HK-2 (cell line): ENCODE measurements around the gene PGC.

Source experiments
- DNase-seq: peaks from one replicate; pipeline ENCODE4 v3.0.0-alpha.2; 2018; ENCODE audit not compliant: unreplicated experiment

PGC gene

DNA sequence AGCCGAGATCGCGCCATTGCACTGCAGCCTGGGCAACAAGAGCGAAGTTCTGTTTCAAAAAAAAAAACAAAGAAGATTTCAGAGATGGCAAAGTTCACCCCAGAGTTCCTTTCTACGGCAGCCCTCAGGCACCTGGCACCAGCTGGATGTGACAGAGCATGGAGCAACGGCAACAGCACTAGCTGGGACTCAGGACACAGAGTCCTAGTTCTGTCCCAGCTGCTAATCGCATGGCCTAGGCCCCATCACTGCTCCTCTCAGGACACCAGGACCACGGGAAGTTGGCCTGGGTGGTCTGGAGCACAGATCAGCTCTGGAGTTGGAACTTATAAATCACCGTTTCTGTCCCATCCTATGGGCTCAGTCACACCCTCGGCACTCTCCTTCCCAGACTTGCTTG is 1.1 kb downstream of the PGC start:
- no peak for DNase-seq

DNA sequence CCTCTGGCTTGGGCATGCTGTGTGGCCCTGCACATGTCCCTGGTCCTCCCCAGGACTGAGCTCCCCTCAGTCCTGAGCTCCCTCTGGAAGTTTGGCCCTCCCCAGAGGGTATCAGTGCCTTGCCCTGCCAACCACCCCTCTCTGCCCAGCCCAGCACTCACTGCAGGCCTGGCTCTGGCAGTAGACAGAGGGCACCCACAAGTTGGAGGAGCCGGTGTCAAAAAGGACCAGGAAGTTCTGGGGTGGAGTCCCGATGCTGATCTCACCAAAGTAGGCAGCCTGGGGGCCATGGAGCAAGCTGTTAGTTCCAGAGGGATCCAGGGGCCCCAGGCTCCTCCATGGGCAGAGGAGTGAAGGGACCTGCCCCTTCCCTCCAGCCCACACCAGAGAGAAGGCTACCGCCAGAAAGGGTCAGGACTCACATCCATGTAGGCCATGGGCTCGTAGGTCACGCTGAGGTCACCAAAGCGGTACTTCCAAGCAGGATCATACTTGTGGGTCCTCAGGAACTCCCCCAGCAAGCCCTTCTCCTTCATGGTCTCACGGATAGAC is 2.9 kb downstream of the PGC start:
- DNase-seq: no peak

DNA sequence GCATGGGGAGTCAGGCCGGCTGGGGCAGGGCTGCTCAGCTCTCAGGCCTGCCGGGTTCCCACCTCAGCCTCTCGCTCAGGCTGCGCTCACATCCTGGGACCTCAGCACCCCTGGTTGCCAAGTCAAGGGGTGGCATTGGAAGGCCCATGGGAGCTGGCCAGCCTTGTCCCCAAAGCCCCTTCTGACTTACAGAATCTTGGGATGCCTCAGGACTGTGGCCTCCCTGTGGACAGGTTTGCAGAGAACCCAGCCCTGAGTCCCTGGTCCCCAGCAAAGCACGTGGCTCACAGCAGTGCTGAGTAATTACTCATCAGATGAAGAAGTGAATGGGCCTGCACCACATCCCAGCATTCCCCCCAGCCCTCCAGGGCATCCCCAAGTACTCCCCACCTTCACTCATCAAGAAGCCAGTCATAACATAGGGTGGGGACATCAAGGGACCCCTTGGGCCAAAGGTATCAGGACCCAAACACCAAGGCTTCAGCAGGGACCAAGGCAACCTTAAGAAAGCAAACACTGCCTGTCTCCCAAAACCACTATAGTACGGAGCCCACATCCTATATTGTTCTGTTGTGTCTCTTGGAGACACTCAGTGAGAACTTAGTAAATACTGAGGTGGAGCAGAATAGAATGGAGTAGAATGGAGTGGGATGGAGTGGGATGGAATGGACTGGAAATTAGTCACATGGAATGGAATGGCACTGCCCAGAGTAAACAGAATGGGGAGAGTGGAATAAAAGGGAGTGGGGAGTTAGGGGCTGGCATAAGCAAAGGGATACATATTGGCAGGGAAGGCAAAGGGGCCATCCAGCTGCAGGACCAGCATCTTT is 3.6 kb downstream of the PGC start:
- DNase-seq: no peak

DNA sequence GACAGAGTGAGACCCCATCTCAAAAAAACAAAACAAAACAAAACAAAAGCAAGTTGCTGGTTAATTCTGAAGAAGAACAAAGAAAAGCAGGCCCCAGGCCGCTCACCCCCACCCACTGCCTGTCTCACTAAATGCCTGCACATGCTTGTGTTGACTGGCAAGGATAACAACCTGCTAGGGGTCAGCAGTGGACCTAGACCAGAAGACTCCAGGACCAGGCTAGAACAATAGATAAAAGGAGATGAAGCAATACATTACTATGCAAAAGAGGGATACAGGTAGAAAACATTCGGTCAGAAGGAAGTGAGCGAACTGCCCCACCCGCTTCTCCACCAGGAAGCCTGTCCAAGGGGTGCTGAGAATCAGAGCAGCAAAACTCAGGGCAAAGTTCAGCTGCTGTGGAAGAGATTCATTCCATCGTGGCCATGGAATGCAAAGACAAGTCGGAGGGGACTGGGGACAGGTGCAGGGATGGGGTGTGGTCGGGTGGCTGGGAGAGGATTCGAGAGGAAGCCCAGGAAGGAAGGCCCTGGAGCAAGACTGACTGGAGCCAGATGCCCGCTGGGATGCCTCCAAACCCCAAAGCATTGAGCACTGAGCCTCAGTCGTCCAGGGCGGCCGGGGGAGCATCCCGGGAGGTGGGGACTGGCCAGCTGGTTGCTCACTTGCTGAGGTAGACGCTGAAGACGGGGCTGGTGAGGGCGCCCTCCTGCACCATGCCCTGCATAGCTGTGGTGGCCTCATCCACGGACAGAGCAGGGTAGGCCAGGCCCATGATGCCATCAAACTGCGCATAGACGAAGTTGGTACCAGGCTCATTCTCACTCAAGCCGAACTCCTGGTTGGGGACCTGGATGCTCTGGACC is 5.3 kb downstream of the PGC start:
- DNase-seq: no peak

DNA sequence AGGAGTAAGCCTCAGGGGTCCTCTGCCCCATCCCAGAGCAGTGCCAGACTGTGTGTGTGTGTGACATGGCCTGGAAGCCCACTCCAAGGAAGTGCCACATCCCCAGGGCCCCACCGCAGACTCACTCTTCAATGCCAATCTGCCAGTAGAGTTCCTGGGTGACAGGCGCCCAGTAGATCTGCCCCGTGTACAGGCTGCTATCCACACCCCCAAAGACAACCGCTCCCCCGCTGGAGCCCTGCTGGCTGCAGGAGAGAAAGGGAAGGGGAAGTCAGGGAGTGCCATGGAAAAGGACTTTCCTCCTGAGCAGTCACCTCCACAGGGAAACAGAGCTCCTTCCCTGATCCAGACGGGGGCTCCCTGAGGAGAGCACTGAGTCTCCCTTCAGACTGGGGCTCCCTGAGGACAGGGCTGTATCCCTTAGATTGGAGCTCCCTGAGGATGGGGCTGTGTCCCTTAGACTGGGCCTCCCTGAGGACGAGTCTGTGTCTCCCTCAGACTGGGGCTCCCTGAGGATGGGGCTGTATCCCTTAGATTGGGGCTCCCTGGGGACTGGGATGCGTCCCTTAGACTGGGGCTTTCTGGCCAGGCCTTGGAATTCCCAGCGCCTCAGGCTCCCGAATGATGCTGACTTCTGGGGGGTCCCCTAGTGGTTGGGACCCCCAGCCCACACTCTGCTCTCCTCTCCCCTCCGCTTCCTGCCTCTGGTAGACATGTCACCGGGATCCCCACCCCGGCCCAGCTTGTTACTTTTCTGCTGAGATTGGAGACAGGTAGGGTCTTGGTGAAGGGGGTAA is 6.6 kb downstream of the PGC start:
- no peak for DNase-seq

DNA sequence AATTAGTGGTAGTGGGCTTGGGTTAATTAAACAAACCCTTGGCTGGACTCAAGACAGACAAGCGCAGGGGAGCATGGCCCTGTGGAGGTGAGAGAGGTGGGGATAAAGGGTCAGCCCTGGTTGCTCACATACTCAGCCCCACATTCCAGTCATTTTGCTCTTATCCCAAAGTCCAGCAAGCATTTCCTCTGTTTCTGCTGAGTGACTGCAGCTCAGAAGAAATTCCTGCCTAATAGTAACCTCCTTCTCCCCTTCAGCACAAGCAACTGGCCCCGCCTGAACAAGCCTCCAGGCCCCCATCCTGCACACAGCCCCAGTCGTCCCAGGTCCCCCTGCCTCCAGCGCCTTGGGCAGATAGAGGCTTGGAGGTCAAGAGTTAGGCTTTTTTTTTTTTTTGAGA is 8.2 kb downstream of the PGC start:
- DNase-seq: no peak

DNA sequence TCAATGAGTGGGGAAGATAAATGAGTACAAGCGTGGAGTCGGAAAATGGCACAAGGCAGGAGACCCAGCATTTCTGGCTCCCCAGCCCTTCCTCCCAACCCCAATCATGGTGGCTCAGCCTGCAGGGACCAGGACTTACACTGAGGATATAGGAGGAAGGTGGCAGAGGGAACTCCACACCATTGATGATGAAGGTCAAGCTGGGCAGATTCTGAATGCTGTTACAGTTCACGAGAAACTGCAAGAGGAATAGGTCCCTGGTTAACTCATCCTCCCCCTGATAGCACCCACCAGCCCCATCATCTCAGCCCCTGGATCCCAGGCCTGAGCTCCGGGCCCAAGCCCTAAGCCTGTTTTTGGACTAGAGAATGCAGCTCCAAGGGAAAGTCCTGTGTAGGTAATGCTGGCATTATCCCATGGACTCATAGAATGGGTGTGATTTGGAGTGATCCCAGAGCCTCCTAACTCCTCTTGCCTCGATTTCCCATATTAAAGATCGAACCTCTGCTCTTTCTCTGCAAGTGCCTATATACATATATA is 9.5 kb downstream of the PGC start:
- no peak for DNase-seq

DNA sequence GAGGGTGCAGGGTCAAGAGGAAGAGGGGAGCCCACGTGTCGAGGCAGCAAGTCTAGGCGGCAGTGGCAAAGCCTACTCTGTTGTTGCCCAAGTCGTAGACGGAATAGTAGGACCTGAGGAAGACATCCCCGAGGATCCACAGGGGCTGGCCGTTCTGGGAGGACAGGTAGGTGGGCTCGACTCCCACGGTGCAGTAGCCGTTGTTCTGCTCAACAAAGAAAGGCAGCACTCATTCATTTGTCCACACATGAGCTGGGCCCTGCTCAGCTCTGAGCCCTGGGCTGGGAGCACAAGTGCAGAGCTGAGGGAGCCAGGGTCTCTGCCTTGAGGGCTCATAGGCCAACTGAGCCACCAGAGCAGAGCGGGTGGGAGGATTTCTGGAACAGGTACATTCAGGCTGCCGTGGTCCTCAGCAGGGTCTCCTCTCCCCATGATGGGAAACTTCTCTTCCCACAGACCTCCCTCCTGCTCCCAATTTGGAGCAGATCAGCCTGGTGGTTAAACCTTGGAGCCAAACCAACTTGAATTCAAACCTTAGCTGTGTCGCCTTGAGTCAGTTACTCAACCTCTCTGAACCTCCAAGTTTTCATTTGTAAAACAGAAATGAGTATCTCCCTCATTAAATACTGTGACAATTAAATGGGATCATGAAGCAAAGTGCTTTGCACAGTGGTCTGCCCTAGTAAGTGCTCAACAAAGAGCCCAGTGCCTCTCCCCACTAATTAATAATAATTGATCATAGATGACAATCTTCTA is 10.2 kb downstream of the PGC start:
- DNase-seq: no peak

DNA sequence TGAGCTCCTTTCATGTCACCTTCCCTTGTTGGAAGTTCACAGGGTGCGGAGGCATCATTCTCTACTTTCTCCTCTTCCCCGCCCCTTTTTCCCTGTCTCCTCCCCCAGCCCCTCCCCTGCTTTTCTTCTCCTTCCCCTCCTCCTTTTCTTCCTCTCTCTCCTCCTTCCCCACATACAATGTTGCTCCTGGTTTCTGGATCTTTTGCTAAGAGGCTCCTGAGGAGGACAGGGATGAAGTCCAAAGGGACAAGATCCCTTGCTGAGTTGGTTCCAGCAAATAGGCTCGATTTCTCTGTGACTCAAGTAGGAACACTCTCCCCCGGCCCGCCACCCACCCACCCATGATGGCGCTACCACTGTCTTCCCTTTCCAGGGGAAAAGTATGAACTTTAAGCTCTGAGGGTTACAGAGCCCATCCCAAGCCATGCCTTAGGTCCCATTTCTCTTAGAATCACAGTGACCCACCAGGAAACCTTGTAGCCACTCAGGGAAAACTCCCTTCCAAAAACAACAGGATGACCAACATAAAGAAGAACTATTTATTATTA is 10.9 kb downstream of the PGC start:
- no peak for DNase-seq

DNA sequence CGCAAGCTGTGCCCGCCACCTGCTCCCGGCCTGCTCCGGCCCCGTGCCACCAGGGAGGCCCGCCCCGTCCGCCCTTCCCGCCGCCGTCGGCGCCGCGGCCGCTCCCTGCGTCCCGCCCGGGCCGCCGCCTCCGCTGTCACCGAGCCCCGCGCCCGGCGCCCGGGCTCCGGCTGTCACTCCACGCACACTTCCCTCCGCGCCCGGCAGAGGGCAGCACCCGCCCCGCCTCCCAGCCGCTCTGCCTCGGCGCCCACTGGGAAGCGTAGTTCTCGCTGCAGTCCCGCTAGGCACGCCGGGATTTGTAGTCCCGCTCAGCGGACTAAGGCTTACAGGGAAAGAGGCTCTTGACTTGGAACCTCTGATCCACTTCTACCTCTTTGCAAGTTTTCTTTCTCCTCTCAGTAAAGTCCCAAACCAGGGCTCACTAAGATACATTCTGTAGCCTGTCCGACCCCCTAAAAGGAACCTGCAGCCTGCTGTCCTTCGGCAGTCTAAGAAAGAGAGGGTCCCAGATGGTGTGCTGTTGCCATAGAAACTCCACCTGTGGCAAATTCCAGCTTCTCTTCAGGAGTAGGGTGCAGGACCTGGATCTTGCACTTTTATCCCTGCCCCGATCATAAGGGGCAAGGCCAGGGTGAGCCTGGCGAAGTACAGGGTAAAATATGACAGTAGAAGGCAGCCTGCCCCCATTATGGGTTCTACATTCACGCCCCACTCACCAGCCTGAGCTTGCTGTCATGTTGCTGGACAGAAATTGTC is 11.6 kb downstream of the PGC start, which contains the start of gene TFEB:
TSS of gene TFEB (minus strand) at position 182 of the 759 bp plus-strand sequence. CDS start 44,395 bp downstream, outside the sequence.
- DNase-seq: peak; percentile 91

DNA sequence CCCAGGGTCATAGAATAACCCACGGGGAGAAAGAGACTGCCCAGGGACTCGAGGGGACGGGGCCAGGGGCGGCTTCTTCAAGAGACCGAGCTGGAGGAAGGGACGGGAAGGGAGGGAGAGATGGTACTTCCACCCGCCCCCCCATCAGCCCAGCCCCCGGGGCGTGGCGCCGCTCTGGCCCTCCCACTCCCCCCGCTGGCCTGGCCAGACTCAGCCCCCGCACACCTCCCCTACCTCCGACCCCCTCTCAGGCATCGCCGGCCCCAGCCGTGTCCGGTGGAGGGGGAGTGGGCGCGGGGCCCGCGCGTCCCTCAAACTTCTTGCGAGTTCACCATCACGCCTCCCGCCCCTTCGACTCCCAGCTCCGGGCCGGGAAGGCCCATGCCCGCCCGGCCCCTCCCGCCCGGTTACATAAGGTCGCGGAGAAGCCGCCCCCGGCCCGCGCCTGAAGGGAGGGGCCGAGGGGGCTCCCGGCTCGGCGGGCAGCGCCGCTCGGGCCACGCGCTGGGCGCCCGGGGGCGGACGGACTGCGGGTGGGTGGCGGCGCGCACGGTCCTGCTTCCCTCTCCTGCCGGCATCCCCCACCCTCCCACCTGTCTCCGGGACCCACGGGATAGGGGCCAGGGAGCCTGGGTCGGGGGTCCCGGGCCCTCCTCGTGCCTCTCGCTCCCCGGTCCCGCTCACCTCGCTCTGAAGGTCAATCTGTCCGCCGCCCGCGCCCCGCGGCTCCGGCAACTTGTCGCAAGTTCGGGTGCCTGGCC is 12.4 kb downstream of the PGC start:
- peak; percentile 69 for DNase-seq

DNA sequence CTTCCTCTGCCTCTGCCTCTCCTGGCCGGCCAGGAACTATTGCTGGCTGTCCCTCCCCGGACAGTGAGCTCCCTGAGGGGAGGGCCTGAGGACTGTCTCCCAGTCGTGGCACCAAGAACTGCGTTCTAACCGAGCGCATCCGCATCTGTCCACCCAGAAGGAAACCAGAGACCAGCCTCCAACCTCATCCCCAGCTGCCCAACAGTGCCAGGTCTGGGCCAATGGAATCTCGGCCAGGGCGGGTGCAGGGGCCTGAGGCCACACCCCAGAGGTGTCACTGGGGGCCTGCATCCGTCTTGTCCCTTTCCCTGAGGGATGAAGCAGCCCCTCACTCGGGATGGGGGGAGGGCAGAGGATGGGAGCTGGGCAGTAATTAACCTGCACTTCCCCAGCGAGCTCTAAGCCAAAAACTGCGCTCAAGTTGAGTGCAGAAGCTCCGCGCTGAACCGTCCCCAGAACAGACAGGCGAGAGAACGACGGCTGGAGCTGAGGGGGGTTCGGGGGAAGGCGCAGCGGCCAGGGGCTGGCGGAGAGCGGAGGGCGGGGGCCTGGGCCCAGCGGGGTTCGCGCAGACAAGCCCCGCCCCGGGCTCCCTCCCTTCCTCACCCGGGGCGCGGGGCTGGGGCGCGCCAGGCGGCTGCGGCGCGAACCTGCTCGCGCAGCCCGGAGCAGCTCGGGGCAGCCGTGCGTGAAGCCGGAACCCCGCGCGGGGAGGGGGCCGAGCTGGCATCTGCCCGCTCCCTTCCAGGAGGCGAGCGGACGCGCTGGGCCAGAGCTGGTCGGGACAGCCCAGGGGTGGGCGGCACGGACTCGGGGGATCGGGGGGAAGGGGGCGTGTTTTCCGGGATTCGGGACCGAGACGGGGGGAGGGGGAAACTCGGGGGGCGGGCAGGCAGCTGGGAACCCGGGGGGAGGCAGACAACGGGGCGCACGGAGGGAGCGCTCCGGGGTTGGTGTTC is 13.2 kb downstream of the PGC start:
- DNase-seq: peak; percentile 74

DNA sequence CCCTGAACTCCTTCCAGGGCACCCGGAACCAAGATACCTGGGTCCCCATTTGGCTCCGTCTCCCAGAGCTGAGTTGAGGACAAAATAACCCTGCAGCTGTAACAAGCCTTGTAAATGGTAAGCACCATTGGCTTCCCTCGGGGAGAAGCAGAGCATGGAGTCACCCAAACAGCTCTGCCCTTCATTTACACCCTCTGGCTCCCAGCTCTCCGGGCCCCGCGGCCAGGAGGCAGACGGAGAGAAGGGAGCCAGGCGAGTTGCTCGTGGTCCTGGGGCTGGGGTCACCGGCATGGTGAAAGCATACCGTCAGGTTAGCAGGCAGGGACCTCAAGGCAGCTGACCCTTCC is 13.9 kb downstream of the PGC start:
- no peak for DNase-seq

DNA sequence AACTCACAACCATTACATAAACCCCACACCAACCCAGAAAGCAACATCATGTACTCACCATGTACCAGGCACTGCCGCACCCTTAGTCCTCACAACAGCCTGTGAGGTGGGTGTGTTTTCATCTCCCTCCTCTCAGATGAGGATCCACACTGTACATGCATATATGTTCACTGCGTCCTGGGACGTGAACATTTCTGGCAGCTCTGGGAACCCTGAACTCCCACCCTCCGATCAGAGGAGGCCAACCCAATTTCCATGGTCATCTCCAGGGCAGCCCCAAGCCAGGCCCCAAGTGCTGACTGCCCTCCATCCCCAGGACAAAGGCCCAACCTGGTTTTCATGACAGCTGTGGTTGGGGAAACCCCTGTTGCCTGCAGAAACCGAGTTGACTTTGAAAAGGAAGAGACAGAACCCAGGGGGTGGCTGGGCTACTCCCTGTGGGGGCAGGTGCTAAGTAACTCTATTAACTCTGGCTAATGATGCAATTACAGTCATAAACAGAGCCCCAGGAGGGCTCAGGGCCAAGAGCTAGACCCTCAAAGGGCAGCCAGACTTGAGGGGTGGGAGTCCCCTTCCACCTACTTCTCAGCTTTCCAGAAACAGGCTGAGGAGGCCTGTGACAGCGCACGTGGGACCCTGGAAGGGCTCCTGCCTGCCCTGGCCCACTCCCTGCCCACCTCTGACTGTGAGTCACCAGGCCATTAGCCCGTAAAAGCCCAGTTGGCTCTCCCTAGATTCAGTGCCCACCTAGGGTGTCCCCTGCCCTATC is 14.4 kb downstream of the PGC start:
- DNase-seq: peak; percentile 39

DNA sequence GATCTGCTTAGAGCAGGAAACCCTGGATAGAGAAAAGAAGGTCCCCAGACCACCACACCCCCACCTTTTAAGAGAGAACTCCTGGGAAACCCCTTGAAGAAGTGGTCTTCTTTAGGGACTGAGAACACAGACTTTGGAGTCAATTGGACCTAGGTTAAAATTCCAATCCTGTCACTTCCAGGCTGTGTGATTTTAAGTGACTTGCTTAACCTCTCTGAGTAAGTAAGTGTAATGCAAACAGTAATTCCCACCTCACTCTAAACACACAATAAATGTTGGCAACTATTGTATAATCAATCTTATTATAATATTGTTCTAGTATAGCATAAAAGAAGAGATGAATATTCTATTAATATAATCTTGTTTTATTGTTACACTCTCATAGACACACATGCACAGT is 15.0 kb downstream of the PGC start:
- no peak for DNase-seq

DNA sequence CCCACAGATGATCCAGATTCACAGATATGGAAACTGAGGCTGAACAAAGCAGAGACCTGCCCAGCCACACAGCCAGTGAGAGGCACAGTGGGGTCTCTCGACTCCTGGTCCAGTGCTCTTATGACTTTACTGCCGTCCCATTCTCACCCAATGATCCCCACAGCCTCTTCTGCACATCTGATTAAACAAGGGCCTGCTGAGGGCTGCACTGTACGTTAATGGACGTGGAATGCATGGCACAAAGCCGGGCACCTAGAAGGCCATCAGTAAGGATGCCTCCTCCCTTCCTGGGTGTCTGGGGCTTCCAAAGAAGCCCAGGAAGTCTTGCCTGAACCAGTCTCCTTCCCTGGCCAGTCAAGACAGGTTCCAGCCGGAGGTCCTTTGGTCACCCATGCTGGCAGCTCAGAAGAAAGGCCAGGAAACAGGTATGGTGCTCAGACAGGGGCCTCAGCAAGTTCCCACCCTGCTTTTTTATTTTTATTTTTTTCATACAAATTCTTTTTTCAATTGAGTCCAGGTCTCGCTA is 15.6 kb downstream of the PGC start:
- DNase-seq: no peak
